H1 (cell line): ENCODE measurements around the gene TNNI2. TPM values are rescaled to one million over a fixed set of nuclear protein-coding genes. Genes with fewer than 3 reads are reported as not detected.

Experiments used
- EP300 ChIP-seq, 2 experiments: IDR thresholded peaks; 1 replicate in 1 of 2; 2 replicates in 1 of 2; pipeline ENCODE4 v1.6.1; 2011 to 2012; ENCODE audit warnings: low read depth in 2 of 2, low read length in 2 of 2, mild to moderate bottlenecking in 2 of 2, borderline replicate concordance in 1 of 2, inconsistent platforms in 1 of 2, moderate library complexity in 1 of 2
- FOSL1 ChIP-seq: IDR thresholded peaks from 2 replicates; pipeline ENCODE4 v1.6.1; 2011; ENCODE audit warnings: mild to moderate bottlenecking, low read depth, low read length, moderate library complexity; ENCODE audit not compliant: insufficient read depth
- GABPA ChIP-seq: IDR thresholded peaks from 2 replicates; pipeline ENCODE4 v1.6.1; 2011; ENCODE audit warnings: mild to moderate bottlenecking, low read length, moderate library complexity, borderline replicate concordance; ENCODE audit not compliant: insufficient read depth
- HDAC2 ChIP-seq, 2 experiments: fragments of 300-600 bp in 1 of 2; sonication (generic) in 1 of 2; IDR thresholded peaks; 2 replicates each; pipeline ENCODE4 v1.6.1; 2011 to 2012; ENCODE audit warnings: low read depth in 2 of 2, low read length in 2 of 2, mild to moderate bottlenecking in 2 of 2, moderate library complexity in 2 of 2, borderline replicate concordance in 1 of 2, inconsistent platforms in 1 of 2
- RXRA ChIP-seq: IDR thresholded peaks from 2 replicates; pipeline ENCODE4 v1.6.1; 2011; ENCODE audit warnings: low read depth, mild to moderate bottlenecking, low read length, moderate library complexity; ENCODE audit not compliant: insufficient read depth
- polyA plus RNA-seq, 7 experiments: library from polyadenylated mRNA; depleted of rRNA in 3 of 7; stranded (reverse) in 5 of 7; unstranded in 2 of 7; fragments of >200 nt in 5 of 7; fragments of 200-250 nt in 2 of 7; gene quantifications; 1 replicate in 5 of 7; 2 replicates in 1 of 7; 4 replicates in 1 of 7; pipeline versions ENCODE4 v1.2.1 to v1.2.3, GENCODE V29; 2011 to 2013; ENCODE audit warnings: missing spikeins in 2 of 7, mixed read lengths in 2 of 7
- total RNA-seq: library from RNA; stranded (reverse); fragmentation: NEBNext Ultra II Directional; extraction: Animal tissue kit (Norgen Biotek cat#: 25700); gene quantifications from 2 replicates; pipeline ENCODE4 v1.2.1, GENCODE V29; 2021

Gene TNNI2
- total and polyA plus RNA-seq, 2 of the 8 experiments (the other 6 are each of a cell fraction or from before 2014, with no cell fraction given): not detected

DNA sequence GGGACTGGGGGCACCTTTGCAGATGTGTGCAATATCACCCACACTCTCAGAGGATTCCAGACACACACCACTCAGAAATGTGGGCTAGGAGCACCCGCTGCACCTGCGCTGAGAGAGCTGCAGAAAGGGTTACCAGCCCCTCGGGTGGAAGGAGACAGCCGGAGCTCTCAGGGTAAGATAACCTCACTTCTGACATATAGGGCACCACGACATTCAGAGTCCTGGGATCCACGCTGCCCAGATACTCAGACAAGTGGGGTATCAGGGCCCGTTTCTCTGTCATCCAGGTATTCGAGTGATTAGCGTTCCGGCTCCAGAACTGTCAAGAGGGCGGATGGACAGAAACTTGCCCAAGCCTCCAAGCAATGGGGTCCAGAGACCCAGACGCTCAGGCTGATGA, 10.2 kb upstream of the TNNI2 start (continued):
- TF ChIP-seq RXRA: no peak
- TF ChIP-seq HDAC2 (IDR thresholded peaks at IDR 0.05; ENCODE audit: borderline replicate concordance in 1 of 2, low read depth in 2 of 2, low read length in 2 of 2): no peak
- no peak for TF ChIP-seq GABPA
- no peak for TF ChIP-seq FOSL1
- TF ChIP-seq EP300 (IDR thresholded peaks at IDR 0.05; ENCODE audit: borderline replicate concordance in 1 of 2, low read depth in 2 of 2, low read length in 2 of 2): no peak
